Activated CD4-positive, alpha-beta T cell treated with anti-CD3 and anti-CD28 coated beads for 36 hours (primary cell): Measurements from ENCODE around the gene CLEC2B. TPM values are rescaled to one million over a fixed set of nuclear protein-coding genes. Genes with fewer than 3 reads are reported as not detected.
A peak's percentile ranks its signal among the peaks of the same experiment; 100 is the strongest.

Experiments
- ATAC-seq: fragments of 200-7000 bp; cut with Tn5 transposase; one replicate; pipeline ENCODE4 v1.10.0; 2021; ENCODE audit warnings: mild to moderate bottlenecking, moderate library complexity
- CTCF ChIA-PET: fragments of 350-600 bp; sonication (Branson Sonifier 250); formaldehyde crosslinking; loops from one replicate; lab custom pipeline; 2021; ENCODE audit warnings: antibody characterized with exemption; lab: Charles Lee
- POLR2A ChIA-PET: fragments of 350-600 bp; sonication (Branson Sonifier 250); formaldehyde crosslinking; loops from one replicate; lab custom pipeline; 2021; ENCODE audit warnings: antibody characterized with exemption, inconsistent platforms; lab: Charles Lee
- DNase-seq: peaks from one replicate; pipeline ENCODE4 v3.0.0-alpha.2; 2020
- H3K27ac Mint-ChIP-seq: one replicate; pipeline ENCODE4 v1.8.0; 2021; ENCODE audit warnings: mixed read lengths
- H3K27me3 Mint-ChIP-seq: one replicate; pipeline ENCODE4 v1.8.0; 2021; ENCODE audit warnings: mixed read lengths
- H3K36me3 Mint-ChIP-seq: one replicate; pipeline ENCODE4 v1.8.0; 2021; ENCODE audit warnings: low read depth, mixed read lengths
- H3K4me1 Mint-ChIP-seq: one replicate; pipeline ENCODE4 v1.8.0; 2021; ENCODE audit warnings: mixed read lengths
- H3K4me3 Mint-ChIP-seq: one replicate; pipeline ENCODE4 v1.8.0; 2021; ENCODE audit warnings: mild to moderate bottlenecking, moderate library complexity, mixed read lengths
- H3K9me3 Mint-ChIP-seq: one replicate; pipeline ENCODE4 v1.8.0; 2021; ENCODE audit warnings: low read depth, mixed read lengths
- intact Hi-C, 2 experiments: fragments of 100-400 bp; cut with DNase I in 1 of 2; cut with micrococcal nuclease in 1 of 2; formaldehyde crosslinking; loops; one replicate each; pipeline versions ENCODE4 v1.14.2 to v1.15.1; 2022 to 2024; cut with DNase I, micrococcal nuclease
- total RNA-seq, 2 experiments: library from RNA; stranded (reverse); gene quantifications; one replicate each; pipeline ENCODE4 v1.2.3, GENCODE V29; 2021

Gene CLEC2B
- 10 to 100 TPM; 21.8 to 25.8 TPM for total RNA-seq

DNA sequence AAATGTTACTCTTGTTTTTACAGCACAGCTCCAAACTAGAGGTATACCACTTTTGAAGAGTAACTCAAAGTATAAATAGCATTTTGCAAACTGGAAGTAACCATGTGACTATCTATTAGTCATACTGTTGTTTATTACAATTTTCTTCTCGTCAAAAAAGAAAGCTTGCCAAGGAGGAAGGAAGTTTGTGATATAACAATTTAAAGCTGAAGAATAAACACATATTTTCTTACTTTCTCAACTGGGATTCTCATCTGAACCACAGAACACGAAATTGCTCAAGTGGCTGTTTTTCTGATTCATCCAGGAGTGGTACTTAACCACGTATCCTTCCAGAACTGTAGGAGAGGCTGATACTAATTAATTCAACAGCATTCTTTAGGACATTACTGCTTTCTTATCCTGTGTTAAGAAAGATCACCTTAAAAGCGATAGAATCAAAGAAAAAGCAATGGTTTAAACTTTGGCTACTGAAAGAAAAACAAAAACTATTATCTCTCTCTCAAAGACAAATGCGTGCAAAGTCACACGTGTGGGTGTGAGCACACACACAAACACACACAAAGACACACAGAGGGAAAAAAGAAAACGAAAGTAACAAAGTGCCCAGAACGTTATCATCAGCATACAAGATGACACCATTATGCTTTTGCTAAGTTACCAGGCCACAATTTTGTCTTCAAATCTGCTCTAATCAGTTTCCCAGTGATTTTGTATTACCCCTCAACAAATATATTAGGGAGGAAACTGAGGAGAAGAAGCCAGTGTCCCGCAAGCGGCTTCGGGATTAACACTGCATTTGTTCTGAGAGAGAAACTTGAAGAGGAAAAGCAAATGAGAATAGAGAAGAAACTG lies at the start of gene CLEC2B:
Gene CLEC2B (minus strand): TSS at position 48 of the 855 bp plus-strand sequence.
- ATAC-seq = peak; percentile 69
- peaks cover 23% of the 10 kb centered on the region for H3K4me1 Mint-ChIP-seq
- no peaks in the 10 kb centered on the region for H3K27me3 Mint-ChIP-seq

DNA sequence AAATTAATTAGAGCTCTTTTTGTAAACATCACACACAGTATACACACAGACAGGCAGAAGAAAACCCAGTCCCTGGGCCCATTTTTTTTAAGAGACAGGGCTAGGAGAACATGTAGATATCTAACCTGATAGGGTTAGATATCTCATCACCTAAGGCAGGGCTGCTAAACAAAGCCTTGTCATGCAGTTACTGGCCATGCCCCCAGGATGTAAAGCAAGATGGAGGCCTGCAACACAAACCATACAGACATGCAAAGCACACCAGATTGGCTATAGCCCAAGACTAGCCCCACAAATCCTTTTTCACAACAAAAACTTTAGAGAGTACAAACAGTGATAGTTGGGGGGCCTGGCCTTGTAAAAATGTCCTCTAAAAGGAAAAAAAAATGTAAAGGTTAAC lies 42.6 kb upstream of the CLEC2B start:
- ChIA-PET CTCF (no interaction called here), POLR2A (no interaction called here)
- intact Hi-C loops = no loop called here
- no peak for DNase-seq
- H3K4me1 Mint-ChIP-seq = peaks cover 18% of the 10 kb centered on the region
- H3K4me3 Mint-ChIP-seq = no peak overlapping the region
- peaks cover 30% of the 10 kb centered on the region for H3K9me3 Mint-ChIP-seq
- H3K27me3 Mint-ChIP-seq = no peaks in the 10 kb centered on the region
- H3K36me3 Mint-ChIP-seq = peaks cover 18% of the 10 kb centered on the region
- no peak for ATAC-seq
- H3K27ac Mint-ChIP-seq = no peak overlapping the region

More for the DNA sequence above, at the start of gene CLEC2B:
- ChIA-PET CTCF (interaction anchor here (0.6 to 4.7 kb wide), 11 partner anchors 12 to 252 kb away, joined by 3 to 30 read pairs (median 5); no protein-coding TSS in a partner anchor), POLR2A (interaction anchor here (0.6 to 3.6 kb wide), 2 partner anchors 111 to 200 kb away, joined by 7 to 12 read pairs; partner anchors contain the start of gene CLEC2D)
- H3K4me3 Mint-ChIP-seq = peak within 1 kb of the TSS; percentile 77
- intact Hi-C loops = loop anchor here (1.0 to 10.0 kb wide), 19 partner anchors 55 to 853 kb away; partner anchors contain the start of genes GABARAPL1 (in 2 of the 2), CLEC2D (in 1 of the 2), MAGOHB (in 1 of the 2) and YBX3 (in 1 of the 2)
- peak within 1 kb of the TSS; percentile 95 for H3K27ac Mint-ChIP-seq
- H3K36me3 Mint-ChIP-seq = peaks cover 7% of the 10 kb centered on the region
- H3K9me3 Mint-ChIP-seq = no peaks in the 10 kb centered on the region
- peak; percentile 59 for DNase-seq

DNA sequence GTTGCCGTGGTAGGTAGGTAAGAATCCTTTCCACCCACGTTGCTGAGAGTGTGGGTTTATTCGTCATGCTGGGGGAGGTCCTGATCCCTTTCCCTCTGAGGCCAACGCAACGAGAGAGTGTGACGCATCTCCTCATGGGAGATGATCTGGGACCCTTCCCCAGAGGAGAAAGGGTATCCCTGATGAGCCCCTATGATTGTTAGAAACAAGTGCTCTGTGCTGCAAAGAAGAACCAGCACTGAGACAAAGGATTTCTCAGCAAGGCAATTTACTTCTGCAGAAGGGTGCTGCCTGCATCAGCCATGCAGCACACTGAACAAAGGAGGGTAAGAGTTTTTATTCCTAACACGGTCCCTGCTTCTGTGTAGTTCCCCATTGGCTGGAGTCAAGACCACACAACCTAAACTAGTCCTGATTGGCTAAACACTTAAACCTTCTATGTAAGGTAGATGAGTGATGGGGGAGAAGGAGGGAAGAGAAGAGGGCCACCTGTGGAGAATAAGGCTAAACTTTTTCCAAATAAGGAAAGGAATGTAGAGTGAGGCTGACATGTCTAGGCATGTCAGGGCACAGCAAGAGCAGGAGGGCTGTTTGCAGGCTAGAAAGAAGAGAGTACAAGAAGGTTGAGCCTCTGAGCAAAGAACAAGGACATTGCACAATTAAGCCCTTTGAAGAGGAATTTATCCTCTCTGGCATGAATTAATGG lies 41.7 kb upstream of the CLEC2B start:
- ATAC-seq (no peak), DNase-seq (no peak)
- intact Hi-C loops = no loop called here
- POLR2A ChIA-PET = no interaction called here
- no peak overlapping the region for H3K27ac Mint-ChIP-seq
- H3K4me3 Mint-ChIP-seq = no peak overlapping the region
- H3K36me3 Mint-ChIP-seq = peaks cover 18% of the 10 kb centered on the region
- peaks cover 30% of the 10 kb centered on the region for H3K9me3 Mint-ChIP-seq
- H3K27me3 Mint-ChIP-seq = no peaks in the 10 kb centered on the region
- CTCF ChIA-PET = interaction anchor here (0.9 kb wide), 1 partner anchor 161 kb away, joined by 3 read pairs; no protein-coding TSS in a partner anchor
- H3K4me1 Mint-ChIP-seq = peaks cover 26% of the 10 kb centered on the region

DNA sequence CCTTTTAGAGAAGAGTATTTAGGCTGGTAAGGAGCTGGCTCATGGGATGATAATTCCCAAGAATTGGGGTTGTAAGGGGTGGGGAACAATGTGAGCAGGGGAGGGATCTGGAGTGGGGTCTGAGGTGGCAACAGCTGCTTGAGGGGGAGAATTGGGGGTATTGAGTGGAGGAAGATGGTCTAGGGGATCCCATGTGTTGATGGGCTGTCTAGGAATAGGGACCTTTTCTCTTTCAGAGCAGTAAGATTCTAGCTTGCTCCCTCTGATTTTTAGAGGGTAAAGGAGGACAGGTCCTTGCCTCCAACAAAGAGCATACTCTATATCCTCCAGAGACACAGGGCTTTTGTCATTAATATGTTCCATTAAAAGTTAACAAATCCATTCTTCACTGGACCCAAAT lies 40.6 kb upstream of the CLEC2B start:
- intact Hi-C loops = no loop called here
- ChIA-PET POLR2A (interaction anchor here (0.6 kb wide), 1 partner anchor 86 kb away, joined by 3 read pairs; no protein-coding TSS in a partner anchor), CTCF (interaction anchor here (0.9 kb wide), 1 partner anchor 159 kb away, joined by 3 read pairs; no protein-coding TSS in a partner anchor)
- peaks cover 18% of the 10 kb centered on the region for H3K36me3 Mint-ChIP-seq
- H3K27ac Mint-ChIP-seq = no peak overlapping the region
- H3K4me3 Mint-ChIP-seq = no peak overlapping the region
- peaks cover 30% of the 10 kb centered on the region for H3K4me1 Mint-ChIP-seq
- no peaks in the 10 kb centered on the region for H3K27me3 Mint-ChIP-seq
- ATAC-seq (no peak), DNase-seq (no peak)
- H3K9me3 Mint-ChIP-seq = peaks cover 30% of the 10 kb centered on the region

- no peak for ATAC-seq
- no peaks in the 10 kb centered on the region for H3K27me3 Mint-ChIP-seq
- H3K9me3 Mint-ChIP-seq = peaks cover 32% of the 10 kb centered on the region
- DNase-seq = no peak
- no peak overlapping the region for H3K27ac Mint-ChIP-seq
- peaks cover 30% of the 10 kb centered on the region for H3K4me1 Mint-ChIP-seq
- no peak overlapping the region for H3K4me3 Mint-ChIP-seq
- peaks cover 18% of the 10 kb centered on the region for H3K36me3 Mint-ChIP-seq
- intact Hi-C loops = no loop called here
- ChIA-PET POLR2A (no interaction called here), CTCF (interaction anchor here (1.2 to 2.5 kb wide), 5 partner anchors 11 to 94 kb away, joined by 3 to 8 read pairs (median 4); no protein-coding TSS in a partner anchor)
These were observed 39.2 kb upstream of the CLEC2B start for GRCh38 chr12:9908350-9908749.

DNA sequence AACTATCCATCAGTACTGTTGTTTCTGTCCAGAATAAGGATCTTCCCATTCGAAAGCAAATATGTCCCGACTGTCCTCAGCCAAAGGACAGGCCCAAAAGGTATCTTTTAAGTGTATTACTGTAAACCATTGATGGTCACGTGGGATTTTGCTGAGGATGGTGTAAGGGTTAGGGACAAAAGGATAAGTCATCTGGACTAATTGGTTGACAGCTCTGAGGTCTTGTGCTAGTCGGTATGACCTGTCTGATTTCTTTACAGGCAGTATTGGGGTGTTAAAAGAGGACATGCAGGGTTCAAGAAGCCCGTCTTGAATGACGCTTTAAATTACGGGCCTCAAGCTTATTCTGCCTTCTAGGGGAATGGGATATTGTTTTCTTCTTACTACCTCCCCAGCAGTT lies 38.6 kb upstream of the CLEC2B start:
- DNase-seq (no peak), ATAC-seq (no peak)
- H3K9me3 Mint-ChIP-seq = peaks cover 37% of the 10 kb centered on the region
- peaks cover 29% of the 10 kb centered on the region for H3K4me1 Mint-ChIP-seq
- no peaks in the 10 kb centered on the region for H3K27me3 Mint-ChIP-seq
- CTCF ChIA-PET = interaction anchor here (0.7 to 2.5 kb wide), 9 partner anchors 10 to 169 kb away, joined by 3 to 11 read pairs (median 4); no protein-coding TSS in a partner anchor
- H3K36me3 Mint-ChIP-seq = peaks cover 18% of the 10 kb centered on the region
- no peak overlapping the region for H3K27ac Mint-ChIP-seq
- POLR2A ChIA-PET = no interaction called here
- H3K4me3 Mint-ChIP-seq = no peak overlapping the region
- intact Hi-C loops = no loop called here

- intact Hi-C loops = no loop called here
- POLR2A ChIA-PET = no interaction called here
- Mint-ChIP-seq H3K27ac (peak overlapping the region; percentile 61), H3K27me3 (no peaks in the 10 kb centered on the region), H3K9me3 (peaks cover 37% of the 10 kb centered on the region), H3K4me1 (peaks cover 27% of the 10 kb centered on the region), H3K4me3 (no peak overlapping the region), H3K36me3 (peaks cover 20% of the 10 kb centered on the region)
- CTCF ChIA-PET = interaction anchor here (0.7 to 2.5 kb wide), 13 partner anchors 9 to 169 kb away, joined by 3 to 11 read pairs (median 5); no protein-coding TSS in a partner anchor
- ATAC-seq = peak; percentile 98
- DNase-seq = peak; percentile 30
These were observed 37.7 kb upstream of the CLEC2B start for GRCh38 chr12:9906873-9907272.

GRCh38 chr12:9902539-9903228 lies 33.5 kb upstream of the CLEC2B start:
- ATAC-seq (no peak), DNase-seq (no peak)
- Mint-ChIP-seq H3K4me1 (peaks cover 22% of the 10 kb centered on the region), H3K27ac (no peak overlapping the region), H3K36me3 (peaks cover 6% of the 10 kb centered on the region), H3K27me3 (no peaks in the 10 kb centered on the region), H3K4me3 (no peak overlapping the region), H3K9me3 (peaks cover 14% of the 10 kb centered on the region)
- intact Hi-C loops = no loop called here
- ChIA-PET CTCF (interaction anchor here (0.7 kb wide), 1 partner anchor 43 kb away, joined by 4 read pairs; no protein-coding TSS in a partner anchor), POLR2A (no interaction called here)

- H3K4me3 Mint-ChIP-seq = no peak overlapping the region
- peaks cover 14% of the 10 kb centered on the region for H3K9me3 Mint-ChIP-seq
- DNase-seq (no peak), ATAC-seq (no peak)
- ChIA-PET POLR2A (no interaction called here), CTCF (interaction anchor here (1.5 kb wide), 1 partner anchor 14 kb away, joined by 5 read pairs; no protein-coding TSS in a partner anchor)
- H3K4me1 Mint-ChIP-seq = peaks cover 4% of the 10 kb centered on the region
- H3K36me3 Mint-ChIP-seq = peaks cover 6% of the 10 kb centered on the region
- no peak overlapping the region for H3K27ac Mint-ChIP-seq
- no peaks in the 10 kb centered on the region for H3K27me3 Mint-ChIP-seq
- intact Hi-C loops = no loop called here
These were observed 31.8 kb upstream of the CLEC2B start for GRCh38 chr12:9900930-9901329.

DNA sequence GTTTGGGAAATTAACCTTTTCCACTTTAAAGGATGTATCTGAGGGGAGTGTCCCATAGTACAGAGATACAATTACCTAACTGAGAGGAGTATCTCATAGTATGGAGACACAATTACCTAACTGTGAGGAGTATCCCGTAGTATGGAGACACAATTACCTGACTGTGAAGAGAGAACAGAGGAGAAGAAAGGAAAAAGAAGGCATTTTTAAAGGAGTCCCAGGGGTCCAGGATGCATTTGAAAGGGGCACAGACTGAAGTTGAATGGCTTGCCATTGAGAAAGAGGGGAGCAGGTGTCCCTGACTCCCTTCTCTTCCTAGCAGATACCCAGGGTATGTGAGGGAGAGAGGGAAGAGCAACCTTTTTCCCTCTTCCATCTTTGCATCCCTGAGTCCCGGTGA lies 30.1 kb upstream of the CLEC2B start:
- intact Hi-C loops = no loop called here
- ATAC-seq (no peak), DNase-seq (no peak)
- Mint-ChIP-seq H3K27ac (no peak overlapping the region), H3K9me3 (peaks cover 14% of the 10 kb centered on the region), H3K27me3 (no peaks in the 10 kb centered on the region), H3K36me3 (peaks cover 6% of the 10 kb centered on the region), H3K4me1 (no peaks in the 10 kb centered on the region), H3K4me3 (no peak overlapping the region)
- ChIA-PET CTCF (no interaction called here), POLR2A (no interaction called here)
